ENCODE data around the gene FHIT.

DNA sequence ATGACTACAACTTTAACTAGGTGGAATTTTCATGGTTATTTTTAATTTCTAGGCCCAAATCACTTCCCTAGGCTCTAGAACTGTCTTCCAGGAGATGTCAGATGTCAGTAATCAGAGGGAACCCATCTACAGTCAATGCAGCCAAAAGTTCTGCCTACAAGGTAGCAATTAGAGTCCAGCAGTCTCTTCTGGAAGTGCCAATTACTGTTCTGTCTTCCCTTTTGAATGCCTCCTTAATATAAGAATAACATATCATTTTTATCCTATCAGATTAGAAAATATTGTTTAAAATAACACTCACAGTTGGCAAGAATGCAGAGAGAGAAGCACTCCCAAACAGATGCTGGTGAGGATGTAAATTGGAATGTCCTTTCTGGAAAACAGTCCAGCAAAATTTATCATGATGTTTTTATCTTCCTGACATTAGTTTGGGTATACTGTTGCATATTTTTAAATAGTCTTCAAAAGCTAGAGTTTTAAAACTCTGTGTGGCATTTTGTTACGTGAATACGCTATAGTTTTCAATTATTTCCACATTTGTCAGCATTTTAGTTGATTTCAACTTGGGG lies 543.7 kb downstream of the FHIT start:
- TF ChIP-seq GATA3 (IDR thresholded peaks at IDR 0.05; ENCODE audit: low read depth, low read length): no peak
- TF ChIP-seq GATA2 (IDR thresholded peaks at IDR 0.05; ENCODE audit: low read depth, low read length): no peak

All from SH-SY5Y (cell line).